Activated CD8-positive, alpha-beta memory T cell treated with anti-CD3 and anti-CD28 coated beads for 36 hours (primary cell): ENCODE measurements around the gene LRRN1. TPM values are rescaled to one million over a fixed set of nuclear protein-coding genes. Genes with fewer than 3 reads are reported as not detected.
"Not testable (repeated sequence)": the region's sequence is repeated elsewhere in the genome, so short reads cannot be mapped to it uniquely, and the experiment has no call there.

Source experiments
- CTCF ChIA-PET: fragments of 350-600 bp; sonication (Branson Sonifier 250); formaldehyde crosslinking; loops from one replicate; lab custom pipeline; 2021; ENCODE audit warnings: antibody characterized with exemption; lab: Charles Lee
- POLR2A ChIA-PET: fragments of 350-600 bp; sonication (Branson Sonifier 250); formaldehyde crosslinking; loops from one replicate; lab custom pipeline; 2021; ENCODE audit warnings: antibody characterized with exemption; lab: Charles Lee
- total RNA-seq, 2 experiments: library from RNA; stranded (reverse); gene quantifications; one replicate each; pipeline ENCODE4 v1.2.3, GENCODE V29; 2021

LRRN1 gene
- total RNA-seq, 2 experiments from 2014 or later, result 0.67 to 0.97 TPM

- POLR2A ChIA-PET, result no interaction called here
- CTCF ChIA-PET, result no interaction called here
These were observed 5.3 kb downstream of the LRRN1 start for GRCh38 chr3:3804560-3804959.

GRCh38 chr3:3806092-3806491 lies 6.9 kb downstream of the LRRN1 start:
- ChIA-PET POLR2A (no interaction called here), CTCF (no interaction called here)

- CTCF ChIA-PET, result no interaction called here
- POLR2A ChIA-PET, result no interaction called here
These were observed 7.6 kb downstream of the LRRN1 start for GRCh38 chr3:3806856-3807255.

DNA sequence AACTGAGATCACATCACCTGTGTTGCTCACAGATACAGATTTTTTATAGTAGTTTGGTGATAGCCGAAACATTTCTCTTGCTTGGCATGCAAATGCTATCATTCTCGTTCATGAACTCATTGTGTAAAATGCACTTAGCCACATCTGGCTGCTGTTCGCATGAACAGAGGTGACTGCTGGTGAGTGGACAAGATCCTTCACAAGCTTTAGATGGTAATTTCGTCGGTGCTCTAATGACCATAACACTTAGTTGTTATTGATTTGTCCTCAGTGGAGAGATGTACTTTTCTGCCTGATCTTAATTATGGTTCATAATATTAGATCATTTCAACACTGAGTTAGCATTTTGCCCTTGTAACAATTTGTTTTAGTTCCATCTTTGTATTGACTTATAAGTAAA lies 13.8 kb downstream of the LRRN1 start:
- POLR2A ChIA-PET, result no interaction called here
- CTCF ChIA-PET, result no interaction called here

DNA sequence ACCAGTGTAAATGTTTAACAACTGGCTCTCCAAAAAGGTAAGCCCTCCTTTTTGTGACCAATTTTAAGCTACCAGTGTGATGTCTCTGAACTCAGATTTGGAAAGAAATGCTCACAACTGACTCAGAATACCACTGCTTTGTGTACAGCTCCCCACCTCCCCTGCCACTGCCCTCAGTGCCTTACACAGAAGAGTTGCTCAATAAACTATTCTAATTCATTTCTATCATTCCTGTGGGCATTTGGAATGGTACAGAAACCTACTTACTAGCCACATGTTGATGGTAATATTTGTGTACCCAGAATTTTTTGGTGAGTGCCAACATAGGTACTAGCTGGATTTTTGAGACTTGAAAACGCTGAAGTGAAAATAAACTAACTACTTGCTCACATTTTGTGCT lies 16.0 kb downstream of the LRRN1 start:
- POLR2A ChIA-PET, result no interaction called here
- CTCF ChIA-PET, result no interaction called here

DNA sequence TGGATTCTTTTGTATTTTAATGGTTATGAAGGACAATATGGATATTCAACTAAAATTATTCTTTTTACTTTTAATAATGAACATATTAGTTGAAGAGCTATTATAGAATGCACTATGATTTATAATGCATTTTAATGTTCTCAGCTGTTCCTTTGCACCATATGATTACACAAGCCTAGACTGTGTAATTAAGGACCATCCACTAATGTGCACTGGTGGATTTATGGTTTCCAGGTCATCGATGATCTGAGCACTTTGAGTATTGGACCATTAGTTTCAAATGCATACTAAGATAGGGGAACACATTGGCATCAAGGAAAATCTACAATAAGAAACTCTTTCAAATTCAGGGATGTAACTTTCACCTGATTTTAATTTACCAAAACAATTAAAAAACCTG lies 16.8 kb downstream of the LRRN1 start:
- CTCF ChIA-PET, result no interaction called here

DNA sequence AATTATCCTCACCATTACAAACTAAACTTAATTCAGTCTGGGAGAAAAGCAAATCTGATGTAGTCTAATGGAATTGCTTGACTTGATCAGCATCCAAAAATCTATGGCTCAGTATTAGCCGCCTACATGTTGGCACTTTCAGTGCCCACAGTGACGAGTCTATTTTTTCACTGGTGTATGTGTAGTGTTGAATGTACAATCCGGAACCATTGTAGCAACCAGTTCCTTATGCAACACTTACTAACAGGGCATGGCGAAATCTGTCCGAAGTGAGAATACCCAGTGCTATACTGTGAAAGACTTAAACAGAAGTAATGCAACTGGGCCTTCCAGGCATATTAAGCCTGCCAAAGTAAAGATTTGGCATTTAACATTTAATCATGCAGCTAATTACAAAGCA lies 18.6 kb downstream of the LRRN1 start:
- CTCF ChIA-PET, result no interaction called here
- POLR2A ChIA-PET, result no interaction called here

More for the DNA sequence above, 16.8 kb downstream of the LRRN1 start:
- POLR2A ChIA-PET, result no interaction called here

DNA sequence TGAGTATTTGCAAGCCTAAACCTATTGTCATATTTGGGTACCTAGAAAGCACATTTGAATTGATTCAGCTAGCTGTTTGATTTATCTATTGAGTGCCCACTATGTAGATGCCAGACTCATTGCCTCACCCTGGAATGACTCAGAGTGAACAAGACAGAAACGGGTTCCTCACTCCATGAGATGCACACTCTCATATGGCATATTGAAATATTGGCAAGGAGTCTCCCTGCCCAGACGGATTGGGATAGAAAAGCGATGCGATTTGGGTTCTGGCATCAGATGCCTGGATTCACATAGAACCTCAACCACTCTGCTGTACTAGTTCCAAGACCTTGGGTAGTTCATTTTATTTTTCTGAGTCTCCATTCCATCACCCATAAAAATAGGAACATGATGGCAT lies 22.5 kb downstream of the LRRN1 start:
- ChIA-PET CTCF (interaction anchor here (0.5 kb wide), 1 partner anchor 47 kb away, joined by 3 read pairs; no protein-coding TSS in a partner anchor), POLR2A (no interaction called here)

- CTCF ChIA-PET, result no interaction called here
- POLR2A ChIA-PET, result no interaction called here
These were observed 25.8 kb downstream of the LRRN1 start for GRCh38 chr3:3825035-3825434.

DNA sequence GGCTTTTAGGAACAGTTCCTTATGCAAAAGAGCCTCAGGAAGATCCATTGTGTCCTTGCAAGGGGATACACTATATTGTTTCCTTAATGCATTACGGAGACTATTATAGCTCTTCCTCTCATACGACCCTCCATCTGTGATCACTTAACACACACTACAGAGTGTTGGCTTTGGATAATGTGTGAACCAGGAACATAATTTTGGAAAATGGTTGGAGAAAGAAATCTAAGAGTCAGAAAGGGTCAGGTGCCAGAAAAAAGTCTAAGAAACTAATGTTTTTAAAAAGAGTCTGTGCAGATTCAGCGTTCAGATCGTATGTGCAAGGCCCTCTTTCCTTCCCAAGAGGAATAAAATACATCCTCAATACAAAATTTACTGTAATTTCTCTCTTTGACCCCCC lies 27.3 kb downstream of the LRRN1 start:
- ChIA-PET POLR2A (no interaction called here), CTCF (no interaction called here)

DNA sequence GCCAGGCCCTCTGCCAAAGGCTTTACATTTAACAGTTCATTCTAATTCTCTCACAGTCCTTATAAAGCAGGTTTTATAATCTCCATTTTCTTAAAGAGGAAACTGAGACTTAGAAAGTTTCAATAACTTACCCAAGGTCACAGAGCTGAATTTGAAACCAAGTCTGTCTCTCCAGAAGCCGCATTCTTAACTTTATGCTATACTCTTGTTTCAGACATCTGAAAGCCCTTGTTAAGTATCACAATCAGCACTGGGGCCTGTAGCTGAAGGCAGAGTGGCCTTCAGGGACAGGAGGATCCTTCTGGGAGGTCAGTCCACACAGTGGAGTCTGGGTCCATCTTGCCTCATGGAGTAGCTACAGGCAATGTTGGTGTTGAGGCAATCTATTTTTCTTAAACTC lies 27.9 kb downstream of the LRRN1 start:
- POLR2A ChIA-PET, result no interaction called here
- CTCF ChIA-PET, result no interaction called here

DNA sequence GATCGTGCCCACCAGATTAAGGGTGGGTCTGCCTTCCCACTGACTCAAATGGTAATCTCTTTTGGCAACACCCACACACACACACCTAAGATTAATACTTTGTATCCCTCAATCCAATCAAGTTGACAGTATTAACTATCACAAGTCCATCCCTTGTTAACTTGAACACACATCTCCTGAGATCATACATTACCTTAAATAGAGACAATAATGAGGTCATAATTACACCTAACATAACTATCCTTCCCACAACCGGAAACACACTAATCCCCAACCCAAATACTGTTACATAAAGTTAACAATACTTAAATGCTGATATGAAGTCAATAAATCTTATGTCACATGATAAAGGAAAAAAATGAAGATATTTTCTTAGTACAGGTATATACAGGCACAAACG lies 29.2 kb downstream of the LRRN1 start:
- CTCF ChIA-PET, POLR2A ChIA-PET: not testable (repeated sequence)

- POLR2A ChIA-PET, result no interaction called here
- CTCF ChIA-PET, result no interaction called here
These were observed 37.6 kb downstream of the LRRN1 start for GRCh38 chr3:3836845-3837244.

DNA sequence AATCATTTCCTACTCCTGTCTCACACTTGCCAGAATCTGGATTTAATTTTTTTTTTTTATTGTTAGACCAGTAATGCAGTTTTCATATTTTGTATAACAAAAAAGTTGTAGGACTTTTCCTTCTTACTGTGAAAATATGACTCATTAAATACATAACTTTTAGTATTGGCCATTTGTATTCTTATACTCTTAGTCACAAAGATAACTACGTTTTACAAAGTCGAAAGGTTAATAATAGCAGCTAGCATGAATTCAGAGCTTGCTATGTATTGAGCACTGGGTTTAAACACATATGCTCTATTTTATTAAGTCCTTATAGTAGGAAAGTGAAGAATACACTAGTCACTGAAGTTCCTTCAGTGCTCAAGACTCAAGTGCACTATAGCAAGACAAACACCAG lies 43.1 kb downstream of the LRRN1 start:
- ChIA-PET CTCF (no interaction called here), POLR2A (no interaction called here)

- ChIA-PET CTCF (no interaction called here), POLR2A (no interaction called here)
These were observed 49.0 kb downstream of the LRRN1 start for GRCh38 chr3:3847994-3848922.

DNA sequence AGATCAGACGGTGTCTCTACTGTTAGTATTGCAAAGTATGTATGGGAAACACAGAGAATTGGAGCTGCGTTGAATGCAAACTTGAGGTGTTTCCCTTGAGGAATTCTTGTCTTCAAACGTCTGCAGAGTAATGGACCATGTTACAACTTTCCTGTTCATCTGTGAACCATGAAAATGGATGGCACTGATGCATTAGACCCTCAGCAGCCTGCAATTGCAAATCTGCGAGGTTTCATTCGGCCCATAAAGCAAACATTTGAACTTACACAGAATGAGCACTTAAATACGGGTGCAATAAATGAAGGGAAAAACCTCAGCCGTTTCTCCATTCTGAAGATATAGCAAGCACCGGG lies 49.7 kb downstream of the LRRN1 start:
- POLR2A ChIA-PET, result no interaction called here
- CTCF ChIA-PET, result no interaction called here

DNA sequence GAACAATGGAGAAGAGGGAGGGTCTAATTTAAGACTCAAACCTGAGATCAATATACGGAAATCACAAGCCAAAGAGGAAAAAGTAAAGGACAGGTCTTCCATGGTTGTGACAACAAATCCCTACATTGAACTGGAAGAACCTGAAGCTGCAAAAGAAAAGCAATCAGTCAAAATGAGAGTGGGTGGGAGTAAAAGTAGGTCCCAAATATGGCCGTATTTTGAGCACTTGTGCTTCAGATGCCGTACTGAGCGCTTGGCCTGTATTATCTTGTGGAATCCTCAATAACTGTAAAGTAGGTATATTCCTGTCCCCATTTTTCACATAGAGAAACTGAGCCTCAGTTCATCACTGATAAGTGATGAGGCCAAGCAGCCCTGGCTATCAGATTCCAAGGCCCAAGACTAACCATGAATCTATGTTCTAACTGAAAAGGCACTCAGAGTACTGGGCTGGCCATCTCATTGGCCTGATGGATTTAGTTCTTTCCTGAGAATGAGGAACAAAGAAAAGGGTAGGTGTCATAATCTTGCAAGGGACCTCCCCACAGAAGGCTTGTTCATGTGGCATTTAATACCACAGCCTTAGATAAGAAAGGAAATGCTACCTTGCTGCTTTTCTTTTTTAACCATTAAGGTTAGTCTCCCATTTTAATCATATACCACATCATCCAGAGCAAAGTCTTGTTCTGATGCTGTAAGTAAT lies 52.5 kb downstream of the LRRN1 start:
- POLR2A ChIA-PET, result no interaction called here
- CTCF ChIA-PET, result no interaction called here

DNA sequence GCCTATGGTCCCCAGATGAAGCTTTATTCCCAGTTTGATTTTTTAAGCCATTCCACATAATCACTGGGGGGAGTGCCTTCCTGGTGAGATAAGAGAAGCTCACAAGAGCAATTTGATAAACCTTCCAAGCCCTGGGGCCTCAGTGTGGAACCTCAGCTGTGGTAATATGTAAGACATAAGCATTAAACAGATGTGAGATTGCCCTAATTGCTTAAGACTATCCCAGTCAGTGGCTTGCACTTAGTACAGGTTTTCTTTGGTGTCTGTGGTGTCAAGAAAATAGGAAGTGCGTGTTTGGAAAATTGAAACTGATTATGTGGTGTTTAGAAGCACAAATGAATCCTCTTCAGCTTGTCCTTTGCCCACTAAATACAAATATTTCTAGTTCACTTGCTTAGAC lies 54.3 kb downstream of the LRRN1 start:
- ChIA-PET CTCF (interaction anchor here (0.7 kb wide), 1 partner anchor 8 kb away, joined by 3 read pairs; no protein-coding TSS in a partner anchor), POLR2A (no interaction called here)

- ChIA-PET POLR2A (no interaction called here), CTCF (no interaction called here)
These were observed 55.8 kb downstream of the LRRN1 start for GRCh38 chr3:3855056-3855455.

- ChIA-PET POLR2A (no interaction called here), CTCF (no interaction called here)
These were observed 61.0 kb downstream of the LRRN1 start for GRCh38 chr3:3860235-3860634.

GRCh38 chr3:3862534-3862933 lies 63.3 kb downstream of the LRRN1 start:
- ChIA-PET POLR2A (no interaction called here), CTCF (no interaction called here)
